A673 (cell line): ENCODE data around the gene KCNJ18. TPM values are rescaled to one million over a fixed set of nuclear protein-coding genes. Genes with fewer than 3 reads are reported as not detected.

ENCODE experiments used
- BruUV-seq: library from RNA; stranded (reverse); fragments of 400-500 nt; replicated peaks from 2 replicates; lab custom pipeline; 2021; lab: Mats Ljungman, UMichigan
- CTCF ChIA-PET: fragments of 300-600 bp; sonication (Branson Sonifier 250); formaldehyde crosslinking; loops from one replicate; lab custom pipeline; 2022; ENCODE audit warnings: antibody characterized with exemption; lab: Charles Lee
- POLR2A ChIA-PET: fragments of 300-600 bp; sonication (Branson Sonifier 250); formaldehyde crosslinking; loops from one replicate; lab custom pipeline; 2022; ENCODE audit warnings: antibody characterized with exemption; ENCODE audit not compliant: low non-redundant PET; lab: Charles Lee
- DNase-seq: peaks from one replicate; pipeline ENCODE4 v3.0.0-alpha.2; 2015; ENCODE audit warnings: low spot score
- H3K27ac ChIP-seq: fragments of 200-600 bp; sonication (generic); 2 replicates; pipeline ENCODE4 v1.5.1; 2016; ENCODE audit warnings: mixed run types, low read depth, mild to moderate bottlenecking, mixed read lengths, antibody characterized with exemption, low read length; ENCODE audit not compliant: poor library complexity, severe bottlenecking
- H3K27me3 ChIP-seq: fragments of 200-600 bp; sonication (generic); replicated peaks from 2 replicates; pipeline ENCODE4 v1.6.1; 2017; ENCODE audit warnings: mixed run types, low read depth, mild to moderate bottlenecking, mixed read lengths, antibody characterized with exemption, low read length; ENCODE audit not compliant: insufficient read depth, poor library complexity
- H3K36me3 ChIP-seq: fragments of 200-600 bp; sonication (generic); 2 replicates; pipeline ENCODE4 v1.6.1; 2016; ENCODE audit warnings: mixed run types, mild to moderate bottlenecking, mixed read lengths, antibody characterized with exemption, low read length; ENCODE audit not compliant: insufficient read depth, poor library complexity, severe bottlenecking
- H3K4me1 ChIP-seq: fragments of 200-600 bp; sonication (generic); 2 replicates; pipeline ENCODE4 v1.6.1; 2017; ENCODE audit warnings: mixed run types, mild to moderate bottlenecking, mixed read lengths, antibody characterized with exemption, low read length; ENCODE audit not compliant: insufficient read depth, poor library complexity, severe bottlenecking
- H3K4me3 ChIP-seq: fragments of 200-600 bp; sonication (generic); 2 replicates; pipeline ENCODE4 v1.5.1; 2016; ENCODE audit warnings: low read depth, mixed run types, mild to moderate bottlenecking, mixed read lengths, low read length; ENCODE audit not compliant: poor library complexity, severe bottlenecking
- H3K9me3 ChIP-seq: fragments of 200-600 bp; sonication (generic); 2 replicates; pipeline ENCODE4 v1.6.1; 2016; ENCODE audit warnings: mixed run types, low read depth, mild to moderate bottlenecking, mixed read lengths, antibody characterized with exemption, low read length; ENCODE audit not compliant: poor library complexity, severe bottlenecking
- CTCF ChIP-seq: fragments of 300-800, 200-600 bp; sonication (generic); conservative IDR thresholded peaks from 2 replicates; pipeline ENCODE4 v1.5.1; 2017; ENCODE audit warnings: low read depth, mild to moderate bottlenecking, antibody characterized with exemption, low read length, moderate library complexity, mixed read lengths
- EZH2 ChIP-seq: fragments of 200-600 bp; sonication (generic); IDR thresholded peaks from 2 replicates; pipeline ENCODE4 v1.6.1; 2017; ENCODE audit warnings: borderline replicate concordance, low read depth, mild to moderate bottlenecking, mixed read lengths, antibody characterized with exemption, low read length; ENCODE audit not compliant: poor library complexity, severe bottlenecking
- intact Hi-C: fragments of 100-400 bp; cut with micrococcal nuclease; formaldehyde crosslinking; loops from one replicate; pipeline ENCODE4 v1.10.0; 2022; ENCODE audit not compliant: unreplicated experiment
- total RNA-seq: library from RNA; stranded (reverse); gene quantifications from 2 replicates; pipeline ENCODE4 v1.2.3, GENCODE V29; 2021

KCNJ18 gene
- total RNA-seq, 1 experiment from 2014 or later, result not detected

DNA sequence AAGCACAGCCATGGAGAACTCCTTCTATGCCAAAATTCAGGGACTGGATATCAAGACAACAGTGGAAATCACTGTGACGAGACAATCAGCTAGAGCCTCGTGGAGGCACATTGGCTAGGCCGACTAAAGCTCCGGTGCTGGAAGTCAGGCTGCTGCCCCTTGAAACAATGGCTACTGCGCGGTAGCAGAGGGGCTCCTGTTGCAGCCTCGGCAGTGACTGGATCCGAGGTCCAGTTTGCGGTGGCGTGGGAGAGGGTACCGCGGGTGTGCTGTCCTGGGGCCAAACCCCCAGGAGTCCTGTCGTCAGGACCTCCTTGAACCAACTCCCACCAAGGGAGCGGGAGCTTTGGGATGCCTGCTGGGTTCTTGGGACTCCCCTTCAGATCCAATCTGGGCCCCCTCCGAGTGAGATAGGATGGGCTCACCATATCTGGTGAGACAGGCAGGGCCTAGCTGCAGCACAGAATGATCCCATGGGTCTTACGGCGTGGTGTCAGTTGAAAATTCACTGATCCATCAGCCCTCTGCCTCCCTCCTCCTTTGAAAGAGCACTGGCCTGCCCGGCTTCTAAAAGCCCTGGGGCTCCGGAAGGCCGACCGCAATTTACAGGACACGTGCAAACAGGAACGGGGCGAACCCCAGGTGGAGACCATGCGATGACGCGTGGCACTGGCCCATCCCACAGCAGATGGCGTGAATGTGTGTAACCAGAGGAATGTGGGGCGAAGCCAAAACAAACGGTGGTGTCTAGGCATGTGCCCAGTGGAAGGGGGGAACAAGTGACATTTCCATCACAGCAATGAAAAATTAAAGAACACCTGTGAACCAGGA, 15.8 kb upstream of the KCNJ18 start:
- DNase-seq, result no peak
- Histone ChIP-seq H3K4me3 (no peak overlapping the region), H3K4me1 (no peaks in the 10 kb centered on the region), H3K27me3 (no peaks in the 10 kb centered on the region), H3K36me3 (no peaks in the 10 kb centered on the region), H3K9me3 (peaks cover 22% of the 10 kb centered on the region), H3K27ac (no peak overlapping the region)
- BruUV-seq, result no TSS peak
- ChIA-PET POLR2A (no interaction called here), CTCF (no interaction called here)
- no peak for TF ChIP-seq EZH2
- no peak for TF ChIP-seq CTCF
- intact Hi-C loops, result no loop called here

- ChIA-PET CTCF (no interaction called here), POLR2A (no interaction called here)
- TF ChIP-seq EZH2 (no peak), CTCF (no peak)
- intact Hi-C loops, result no loop called here
- H3K36me3 ChIP-seq, result no peaks in the 10 kb centered on the region
- H3K4me1 ChIP-seq, result no peaks in the 10 kb centered on the region
- DNase-seq, result no peak
- peaks cover 22% of the 10 kb centered on the region for H3K9me3 ChIP-seq
- BruUV-seq, result no TSS peak
- no peaks in the 10 kb centered on the region for H3K27me3 ChIP-seq
- no peak overlapping the region for H3K27ac ChIP-seq
- no peak overlapping the region for H3K4me3 ChIP-seq
Observed at GRCh38 chr17:21677126-21677910, 15.0 kb upstream of the KCNJ18 start.

GRCh38 chr17:21677911-21678310, 14.4 kb upstream of the KCNJ18 start:
- CTCF ChIA-PET, result no interaction called here
- H3K9me3 ChIP-seq, result peaks cover 22% of the 10 kb centered on the region

More at GRCh38 chr17:21677911-21678310, 14.4 kb upstream of the KCNJ18 start:
- no peak overlapping the region for H3K27ac ChIP-seq
- TF ChIP-seq EZH2 (no peak), CTCF (no peak)
- no peaks in the 10 kb centered on the region for H3K4me1 ChIP-seq
- POLR2A ChIA-PET, result no interaction called here
- BruUV-seq, result no TSS peak
- intact Hi-C loops, result no loop called here
- H3K4me3 ChIP-seq, result no peak overlapping the region
- H3K36me3 ChIP-seq, result no peaks in the 10 kb centered on the region
- H3K27me3 ChIP-seq, result no peaks in the 10 kb centered on the region
- no peak for DNase-seq
